HepG2 (cell line): Measurements from ENCODE around the gene ASTN1. TPM values are rescaled to one million over a fixed set of nuclear protein-coding genes. Genes with fewer than 3 reads are reported as not detected.
A peak's percentile ranks its signal among the peaks of the same experiment; 100 is the strongest.

Experiments used
- CREB1 ChIP-seq, 2 experiments: fragments of 450-650 bp in 1 of 2; IDR thresholded peaks; 2 replicates each; pipeline ENCODE4 v1.6.1; 2016 to 2017; ENCODE audit warnings: control low read depth in 1 of 2, mild to moderate bottlenecking in 1 of 2, missing compliant biosample characterization in 1 of 2, missing genetic modification characterization in 1 of 2
- ELF1 ChIP-seq: sonication (generic); formaldehyde crosslinking; IDR thresholded peaks from 2 replicates; pipeline ENCODE4 v1.4.0; 2020; ENCODE audit warnings: missing genetic modification reagents
- MAFG ChIP-seq: sonication (generic); formaldehyde crosslinking; IDR thresholded peaks from 2 replicates; pipeline ENCODE4 v1.5.1; 2020; ENCODE audit warnings: mild to moderate bottlenecking, missing genetic modification reagents
- PAWR ChIP-seq: sonication (generic); formaldehyde crosslinking; IDR thresholded peaks from 2 replicates; pipeline ENCODE4 v1.4.0; 2020; ENCODE audit warnings: missing genetic modification reagents, mild to moderate bottlenecking, borderline replicate concordance
- POLR2A ChIP-seq, 2 experiments: IDR thresholded peaks; 2 replicates each; pipeline ENCODE4 v1.6.1; 2011; ENCODE audit warnings: low read depth in 2 of 2, low read length in 2 of 2, mild to moderate bottlenecking in 1 of 2, moderate library complexity in 1 of 2; ENCODE audit not compliant: insufficient read depth in 1 of 2
- RAD21 ChIP-seq: fragments of 450-650 bp; formaldehyde crosslinking; IDR thresholded peaks from 2 replicates; pipeline ENCODE4 v1.5.0; 2020; ENCODE audit warnings: mild to moderate bottlenecking
- SOX6 ChIP-seq, 2 experiments: fragments of 450-650 bp in 1 of 2; sonication (generic) in 1 of 2; formaldehyde crosslinking in 1 of 2; IDR thresholded peaks; 2 replicates each; pipeline versions ENCODE4 v1.4.0 to v1.6.1; 2017 to 2020; ENCODE audit warnings: antibody characterized with exemption in 1 of 2, mild to moderate bottlenecking in 1 of 2, missing genetic modification reagents in 1 of 2
- TBL1XR1 ChIP-seq: fragments of 150-350 bp; IDR thresholded peaks from 2 replicates; pipeline ENCODE4 v1.6.1; 2014; ENCODE audit warnings: borderline replicate concordance, low read length; ENCODE audit not compliant: partially characterized antibody
- TEAD3 ChIP-seq: optimal IDR thresholded peaks from 2 replicates; pipeline ENCODE3; 2016; ENCODE audit warnings: borderline replicate concordance
- ZNF331 ChIP-seq: sonication (generic); formaldehyde crosslinking; IDR thresholded peaks from 2 replicates; pipeline ENCODE4 v1.4.0; 2020; ENCODE audit warnings: missing genetic modification reagents
- ZNF577 ChIP-seq: sonication (generic); formaldehyde crosslinking; IDR thresholded peaks from 2 replicates; pipeline ENCODE4 v1.4.0; 2020; ENCODE audit warnings: mild to moderate bottlenecking, low read depth, missing genetic modification reagents, borderline replicate concordance
- polyA plus RNA-seq, 8 experiments: library from polyadenylated mRNA; depleted of rRNA in 3 of 8; stranded (reverse) in 7 of 8; unstranded in 1 of 8; fragments of >200 nt; fragmentation: Illumina TruSeq in 4 of 8; extraction: Trizol in 4 of 8; gene quantifications; 2 replicates each; pipeline versions ENCODE4 v1.2.1 to v1.2.3, GENCODE V29; 2011 to 2016; ENCODE audit warnings: low read depth in 4 of 8, missing spikeins in 1 of 8, mixed read lengths in 1 of 8; ENCODE audit not compliant: insufficient read depth in 1 of 8
- total RNA-seq, 5 experiments: library from RNA; depleted of rRNA; stranded (reverse); fragments of >200 nt; fragmentation: Illumina TruSeq; extraction: Trizol; gene quantifications; 2 replicates each; pipeline ENCODE4 v1.2.3, GENCODE V29; 2016; ENCODE audit warnings: low read depth in 1 of 5
- TF ChIP-seq, protein P1 (sequence below): IDR thresholded peaks from 2 replicates; pipeline ENCODE4 v1.6.1; 2016; ENCODE audit warnings: control low read depth
- TF ChIP-seq, protein P2 (sequence below): sonication (generic); formaldehyde crosslinking; IDR thresholded peaks from 2 replicates; pipeline ENCODE4 v1.4.0; 2020; ENCODE audit warnings: missing genetic modification reagents
- TF ChIP-seq, protein P3 (sequence below): sonication (generic); formaldehyde crosslinking; IDR thresholded peaks from 2 replicates; pipeline ENCODE4 v1.4.0; 2020; ENCODE audit warnings: missing genetic modification reagents
- TF ChIP-seq, protein P4 (sequence below): sonication (generic); formaldehyde crosslinking; IDR thresholded peaks from 2 replicates; pipeline ENCODE4 v1.4.0; 2020; ENCODE audit warnings: missing genetic modification reagents, borderline replicate concordance
- TF ChIP-seq, protein P5 (sequence below): sonication (generic); formaldehyde crosslinking; IDR thresholded peaks from 2 replicates; pipeline ENCODE4 v1.4.0; 2020; ENCODE audit warnings: missing genetic modification reagents, borderline replicate concordance
- TF ChIP-seq, protein P6 (sequence below): sonication (generic); formaldehyde crosslinking; conservative IDR thresholded peaks from 2 replicates; pipeline ENCODE4 v1.8.0; 2022; ENCODE audit warnings: low read depth, missing genetic modification reagents

Gene ASTN1
- total and polyA plus RNA-seq, 2 of the 13 experiments (the other 11 are each of a cell fraction or from before 2014, with no cell fraction given), result not detected

DNA sequence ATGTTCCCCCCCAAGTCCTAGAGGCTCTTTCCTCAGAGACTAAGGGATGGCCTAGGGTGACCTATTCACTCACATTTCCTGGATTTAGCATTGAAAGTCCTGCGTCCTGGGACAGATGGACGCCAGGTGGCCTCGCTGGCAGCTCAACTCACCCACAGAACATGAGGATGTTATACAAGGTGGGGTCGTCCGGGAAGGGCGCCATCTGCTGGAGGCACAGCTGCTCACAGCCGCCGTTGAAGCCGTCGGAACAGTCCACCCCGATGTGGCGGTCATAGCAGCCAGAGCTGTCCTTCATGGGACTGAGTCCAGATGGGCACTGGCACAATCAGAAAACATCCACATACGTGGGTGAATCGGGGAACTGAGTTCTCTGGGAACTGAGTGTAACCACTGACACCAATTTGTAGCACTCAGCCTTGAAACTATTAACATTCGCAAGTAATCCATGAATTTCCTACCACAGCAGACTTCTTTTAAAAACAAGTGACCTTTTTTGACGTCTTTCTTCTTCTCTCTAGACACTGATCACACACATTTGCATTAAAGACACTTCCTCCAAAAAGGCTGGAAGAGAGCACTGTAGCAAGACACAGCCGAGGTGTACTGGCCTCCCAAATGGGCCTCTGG, 215.4 kb downstream of the ASTN1 start (continued):
- TF ChIP-seq ZNF331 (CRISPR knock-in tag), result peak; percentile 48; the same call in 1 of the 2 replicates
- no peak for TF ChIP-seq TBL1XR1
- no peak for TF ChIP-seq POLR2A (IDR thresholded peaks at IDR 0.05; ENCODE audit: insufficient read depth in 1 of 2, low read depth in 2 of 2, low read length in 2 of 2)
- TF ChIP-seq, protein P1, sequence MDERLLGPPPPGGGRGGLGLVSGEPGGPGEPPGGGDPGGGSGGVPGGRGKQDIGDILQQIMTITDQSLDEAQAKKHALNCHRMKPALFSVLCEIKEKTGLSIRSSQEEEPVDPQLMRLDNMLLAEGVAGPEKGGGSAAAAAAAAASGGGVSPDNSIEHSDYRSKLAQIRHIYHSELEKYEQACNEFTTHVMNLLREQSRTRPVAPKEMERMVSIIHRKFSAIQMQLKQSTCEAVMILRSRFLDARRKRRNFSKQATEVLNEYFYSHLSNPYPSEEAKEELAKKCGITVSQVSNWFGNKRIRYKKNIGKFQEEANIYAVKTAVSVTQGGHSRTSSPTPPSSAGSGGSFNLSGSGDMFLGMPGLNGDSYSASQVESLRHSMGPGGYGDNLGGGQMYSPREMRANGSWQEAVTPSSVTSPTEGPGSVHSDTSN, result no peak
- TF ChIP-seq ELF1 (CRISPR knock-in tag), result no peak
- no peak for TF ChIP-seq PAWR (CRISPR knock-in tag)
- peak; percentile 32 for TF ChIP-seq TEAD3 (CRISPR knock-in tag)
- TF ChIP-seq, protein P2, sequence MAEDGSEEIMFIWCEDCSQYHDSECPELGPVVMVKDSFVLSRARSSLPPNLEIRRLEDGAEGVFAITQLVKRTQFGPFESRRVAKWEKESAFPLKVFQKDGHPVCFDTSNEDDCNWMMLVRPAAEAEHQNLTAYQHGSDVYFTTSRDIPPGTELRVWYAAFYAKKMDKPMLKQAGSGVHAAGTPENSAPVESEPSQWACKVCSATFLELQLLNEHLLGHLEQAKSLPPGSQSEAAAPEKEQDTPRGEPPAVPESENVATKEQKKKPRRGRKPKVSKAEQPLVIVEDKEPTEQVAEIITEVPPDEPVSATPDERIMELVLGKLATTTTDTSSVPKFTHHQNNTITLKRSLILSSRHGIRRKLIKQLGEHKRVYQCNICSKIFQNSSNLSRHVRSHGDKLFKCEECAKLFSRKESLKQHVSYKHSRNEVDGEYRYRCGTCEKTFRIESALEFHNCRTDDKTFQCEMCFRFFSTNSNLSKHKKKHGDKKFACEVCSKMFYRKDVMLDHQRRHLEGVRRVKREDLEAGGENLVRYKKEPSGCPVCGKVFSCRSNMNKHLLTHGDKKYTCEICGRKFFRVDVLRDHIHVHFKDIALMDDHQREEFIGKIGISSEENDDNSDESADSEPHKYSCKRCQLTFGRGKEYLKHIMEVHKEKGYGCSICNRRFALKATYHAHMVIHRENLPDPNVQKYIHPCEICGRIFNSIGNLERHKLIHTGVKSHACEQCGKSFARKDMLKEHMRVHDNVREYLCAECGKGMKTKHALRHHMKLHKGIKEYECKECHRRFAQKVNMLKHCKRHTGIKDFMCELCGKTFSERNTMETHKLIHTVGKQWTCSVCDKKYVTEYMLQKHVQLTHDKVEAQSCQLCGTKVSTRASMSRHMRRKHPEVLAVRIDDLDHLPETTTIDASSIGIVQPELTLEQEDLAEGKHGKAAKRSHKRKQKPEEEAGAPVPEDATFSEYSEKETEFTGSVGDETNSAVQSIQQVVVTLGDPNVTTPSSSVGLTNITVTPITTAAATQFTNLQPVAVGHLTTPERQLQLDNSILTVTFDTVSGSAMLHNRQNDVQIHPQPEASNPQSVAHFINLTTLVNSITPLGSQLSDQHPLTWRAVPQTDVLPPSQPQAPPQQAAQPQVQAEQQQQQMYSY, result no peak
- no peak for TF ChIP-seq CREB1 (IDR thresholded peaks at IDR 0.05)
- no peak for TF ChIP-seq CREB1 (CRISPR knock-in tag; IDR thresholded peaks at IDR 0.05)
- TF ChIP-seq, protein P3, sequence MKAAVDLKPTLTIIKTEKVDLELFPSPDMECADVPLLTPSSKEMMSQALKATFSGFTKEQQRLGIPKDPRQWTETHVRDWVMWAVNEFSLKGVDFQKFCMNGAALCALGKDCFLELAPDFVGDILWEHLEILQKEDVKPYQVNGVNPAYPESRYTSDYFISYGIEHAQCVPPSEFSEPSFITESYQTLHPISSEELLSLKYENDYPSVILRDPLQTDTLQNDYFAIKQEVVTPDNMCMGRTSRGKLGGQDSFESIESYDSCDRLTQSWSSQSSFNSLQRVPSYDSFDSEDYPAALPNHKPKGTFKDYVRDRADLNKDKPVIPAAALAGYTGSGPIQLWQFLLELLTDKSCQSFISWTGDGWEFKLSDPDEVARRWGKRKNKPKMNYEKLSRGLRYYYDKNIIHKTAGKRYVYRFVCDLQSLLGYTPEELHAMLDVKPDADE (CRISPR knock-in tag), result no peak
- TF ChIP-seq, protein P4, sequence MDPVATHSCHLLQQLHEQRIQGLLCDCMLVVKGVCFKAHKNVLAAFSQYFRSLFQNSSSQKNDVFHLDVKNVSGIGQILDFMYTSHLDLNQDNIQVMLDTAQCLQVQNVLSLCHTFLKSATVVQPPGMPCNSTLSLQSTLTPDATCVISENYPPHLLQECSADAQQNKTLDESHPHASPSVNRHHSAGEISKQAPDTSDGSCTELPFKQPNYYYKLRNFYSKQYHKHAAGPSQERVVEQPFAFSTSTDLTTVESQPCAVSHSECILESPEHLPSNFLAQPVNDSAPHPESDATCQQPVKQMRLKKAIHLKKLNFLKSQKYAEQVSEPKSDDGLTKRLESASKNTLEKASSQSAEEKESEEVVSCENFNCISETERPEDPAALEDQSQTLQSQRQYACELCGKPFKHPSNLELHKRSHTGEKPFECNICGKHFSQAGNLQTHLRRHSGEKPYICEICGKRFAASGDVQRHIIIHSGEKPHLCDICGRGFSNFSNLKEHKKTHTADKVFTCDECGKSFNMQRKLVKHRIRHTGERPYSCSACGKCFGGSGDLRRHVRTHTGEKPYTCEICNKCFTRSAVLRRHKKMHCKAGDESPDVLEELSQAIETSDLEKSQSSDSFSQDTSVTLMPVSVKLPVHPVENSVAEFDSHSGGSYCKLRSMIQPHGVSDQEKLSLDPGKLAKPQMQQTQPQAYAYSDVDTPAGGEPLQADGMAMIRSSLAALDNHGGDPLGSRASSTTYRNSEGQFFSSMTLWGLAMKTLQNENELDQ, result no peak
- TF ChIP-seq MAFG (CRISPR knock-in tag), result no peak
- no peak for TF ChIP-seq SOX6 (IDR thresholded peaks at IDR 0.05)
- no peak for TF ChIP-seq SOX6 (CRISPR knock-in tag; IDR thresholded peaks at IDR 0.05)
- no peak for TF ChIP-seq ZNF577
- TF ChIP-seq, protein P5, sequence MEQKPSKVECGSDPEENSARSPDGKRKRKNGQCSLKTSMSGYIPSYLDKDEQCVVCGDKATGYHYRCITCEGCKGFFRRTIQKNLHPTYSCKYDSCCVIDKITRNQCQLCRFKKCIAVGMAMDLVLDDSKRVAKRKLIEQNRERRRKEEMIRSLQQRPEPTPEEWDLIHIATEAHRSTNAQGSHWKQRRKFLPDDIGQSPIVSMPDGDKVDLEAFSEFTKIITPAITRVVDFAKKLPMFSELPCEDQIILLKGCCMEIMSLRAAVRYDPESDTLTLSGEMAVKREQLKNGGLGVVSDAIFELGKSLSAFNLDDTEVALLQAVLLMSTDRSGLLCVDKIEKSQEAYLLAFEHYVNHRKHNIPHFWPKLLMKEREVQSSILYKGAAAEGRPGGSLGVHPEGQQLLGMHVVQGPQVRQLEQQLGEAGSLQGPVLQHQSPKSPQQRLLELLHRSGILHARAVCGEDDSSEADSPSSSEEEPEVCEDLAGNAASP (CRISPR knock-in tag), result peak; percentile 58; the same call in 1 of the 2 replicates
- peak; percentile 77 for TF ChIP-seq RAD21 (CRISPR knock-in tag)
- TF ChIP-seq, protein P6, sequence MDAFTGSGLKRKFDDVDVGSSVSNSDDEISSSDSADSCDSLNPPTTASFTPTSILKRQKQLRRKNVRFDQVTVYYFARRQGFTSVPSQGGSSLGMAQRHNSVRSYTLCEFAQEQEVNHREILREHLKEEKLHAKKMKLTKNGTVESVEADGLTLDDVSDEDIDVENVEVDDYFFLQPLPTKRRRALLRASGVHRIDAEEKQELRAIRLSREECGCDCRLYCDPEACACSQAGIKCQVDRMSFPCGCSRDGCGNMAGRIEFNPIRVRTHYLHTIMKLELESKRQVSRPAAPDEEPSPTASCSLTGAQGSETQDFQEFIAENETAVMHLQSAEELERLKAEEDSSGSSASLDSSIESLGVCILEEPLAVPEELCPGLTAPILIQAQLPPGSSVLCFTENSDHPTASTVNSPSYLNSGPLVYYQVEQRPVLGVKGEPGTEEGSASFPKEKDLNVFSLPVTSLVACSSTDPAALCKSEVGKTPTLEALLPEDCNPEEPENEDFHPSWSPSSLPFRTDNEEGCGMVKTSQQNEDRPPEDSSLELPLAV (CRISPR knock-in tag), result no peak
